Vagina (tissue), 2 donors: ENCODE data around the gene ZBED5.
"Not testable (repeated sequence)": the region's sequence is repeated elsewhere in the genome, so short reads cannot be mapped to it uniquely, and the experiment has no call there.

ENCODE experiments used
- POLR2A ChIP-seq, 2 donors: fragments of 450-650 bp; IDR thresholded peaks; one replicate each; pipeline ENCODE4 v1.6.1; 2017; ENCODE audit warnings: antibody characterized with exemption in 2 of 2, mild to moderate bottlenecking in 2 of 2, moderate library complexity in 2 of 2
- POLR2AphosphoS5 ChIP-seq, 2 donors: sonication (generic); formaldehyde crosslinking; IDR thresholded peaks; one replicate each; pipeline ENCODE4 v1.9.0; 2017; ENCODE audit warnings: antibody characterized with exemption in 2 of 2, mild to moderate bottlenecking in 2 of 2, low read depth in 1 of 2; ENCODE audit not compliant: insufficient read depth in 1 of 2
- TF ChIP-seq, protein P1 (sequence below), 3 experiments: fragments of 450-650 bp in 2 of 3; fragments of 200-600 bp in 1 of 3; sonication (generic) in 1 of 3; IDR thresholded peaks; one replicate each; pipeline ENCODE4 v1.5.1; 2017 to 2019; ENCODE audit warnings: antibody characterized with exemption in 3 of 3, mild to moderate bottlenecking in 2 of 3, moderate library complexity in 2 of 3

DNA sequence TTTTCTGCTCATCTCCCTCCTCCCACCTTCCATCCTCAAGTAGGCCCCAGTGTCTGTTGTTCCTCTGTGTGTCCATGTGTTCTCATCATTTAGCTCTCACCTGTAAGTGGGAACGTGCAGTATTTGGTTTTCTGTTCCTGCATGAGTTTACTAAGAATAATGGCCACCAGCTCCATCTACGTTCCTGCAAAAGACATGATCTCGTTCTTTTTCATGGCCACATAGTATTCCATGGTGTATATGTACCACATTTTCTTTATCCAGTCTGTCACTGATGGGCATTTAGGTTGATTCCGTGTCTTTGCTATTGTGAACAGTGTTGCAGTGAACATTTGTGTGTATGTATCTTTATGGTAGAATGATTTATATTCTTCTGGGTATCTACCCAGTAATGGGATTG lies 21.0 kb downstream of the ZBED5 start:
- TF ChIP-seq, protein P1, sequence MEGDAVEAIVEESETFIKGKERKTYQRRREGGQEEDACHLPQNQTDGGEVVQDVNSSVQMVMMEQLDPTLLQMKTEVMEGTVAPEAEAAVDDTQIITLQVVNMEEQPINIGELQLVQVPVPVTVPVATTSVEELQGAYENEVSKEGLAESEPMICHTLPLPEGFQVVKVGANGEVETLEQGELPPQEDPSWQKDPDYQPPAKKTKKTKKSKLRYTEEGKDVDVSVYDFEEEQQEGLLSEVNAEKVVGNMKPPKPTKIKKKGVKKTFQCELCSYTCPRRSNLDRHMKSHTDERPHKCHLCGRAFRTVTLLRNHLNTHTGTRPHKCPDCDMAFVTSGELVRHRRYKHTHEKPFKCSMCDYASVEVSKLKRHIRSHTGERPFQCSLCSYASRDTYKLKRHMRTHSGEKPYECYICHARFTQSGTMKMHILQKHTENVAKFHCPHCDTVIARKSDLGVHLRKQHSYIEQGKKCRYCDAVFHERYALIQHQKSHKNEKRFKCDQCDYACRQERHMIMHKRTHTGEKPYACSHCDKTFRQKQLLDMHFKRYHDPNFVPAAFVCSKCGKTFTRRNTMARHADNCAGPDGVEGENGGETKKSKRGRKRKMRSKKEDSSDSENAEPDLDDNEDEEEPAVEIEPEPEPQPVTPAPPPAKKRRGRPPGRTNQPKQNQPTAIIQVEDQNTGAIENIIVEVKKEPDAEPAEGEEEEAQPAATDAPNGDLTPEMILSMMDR (IDR thresholded peaks at IDR 0.05) = not testable (repeated sequence)
- TF ChIP-seq POLR2A (IDR thresholded peaks at IDR 0.05); POLR2AphosphoS5 (IDR thresholded peaks at IDR 0.05; ENCODE audit: insufficient read depth in 1 of 2, low read depth in 1 of 2): not testable (repeated sequence)
